Measurements from ENCODE around the gene ZNF787.

ZNF787 gene

DNA sequence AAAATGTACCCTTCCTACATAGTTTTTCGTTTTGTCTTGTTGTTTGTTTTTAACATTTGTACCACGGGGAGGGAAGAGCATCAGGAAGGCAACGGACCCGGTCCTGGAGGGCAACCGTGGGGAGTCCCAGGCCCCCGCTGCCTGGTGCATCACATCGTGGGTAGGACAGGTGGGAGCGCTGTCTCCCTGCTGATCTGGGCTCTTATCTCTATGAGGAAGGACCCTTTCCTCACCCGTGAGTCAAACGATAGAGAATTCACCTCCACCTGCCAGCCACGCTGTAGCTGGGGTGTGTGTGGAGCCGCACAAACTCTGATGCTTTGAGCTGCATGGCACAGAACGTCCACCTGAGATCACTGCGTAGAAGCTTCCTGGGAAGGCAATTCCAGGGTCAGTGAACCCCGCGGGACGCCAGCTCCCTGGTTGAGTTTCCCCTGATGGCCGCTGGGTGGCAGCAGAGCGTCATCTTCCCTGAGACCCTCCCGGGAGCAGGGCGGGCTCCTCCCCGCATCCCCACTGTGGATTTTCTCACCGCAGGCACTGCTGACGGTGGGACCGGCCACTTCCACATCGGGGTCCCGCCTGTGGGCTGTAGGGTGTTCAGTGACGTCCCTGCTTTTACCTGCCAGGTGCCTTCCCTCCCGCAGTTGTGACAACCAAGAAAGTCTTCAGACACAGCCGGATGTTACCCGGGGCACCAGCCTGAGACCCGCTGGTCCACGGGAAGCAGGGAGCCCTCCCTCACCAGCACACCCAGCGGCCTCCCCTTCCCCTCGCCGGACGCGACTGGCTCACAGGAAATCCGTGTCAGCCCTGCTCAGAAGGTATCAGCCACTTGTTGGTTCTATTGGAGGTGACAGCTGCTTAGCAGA is 54.7 kb downstream of the ZNF787 start:
- no peaks in the 10 kb centered on the region for H3K9me3 ChIP-seq
- intact Hi-C loops (cut with DNase I; ENCODE audit: low total_unique reads): no loop called here
- H3K4me3 ChIP-seq: no peak overlapping the region
- peaks cover 0 to 18% of the 10 kb centered on the region in 2 donors for H3K27me3 ChIP-seq
- H3K36me3 ChIP-seq: no peaks in the 10 kb centered on the region
- DNase-seq: peak in 1 of 2 donors; percentile 33
- H3K4me1 ChIP-seq: peaks cover 0 to 8% (median 3%) of the 10 kb centered on the region in 4 donors
- no peak overlapping the region for H3K27ac ChIP-seq
- TF ChIP-seq, protein P1, sequence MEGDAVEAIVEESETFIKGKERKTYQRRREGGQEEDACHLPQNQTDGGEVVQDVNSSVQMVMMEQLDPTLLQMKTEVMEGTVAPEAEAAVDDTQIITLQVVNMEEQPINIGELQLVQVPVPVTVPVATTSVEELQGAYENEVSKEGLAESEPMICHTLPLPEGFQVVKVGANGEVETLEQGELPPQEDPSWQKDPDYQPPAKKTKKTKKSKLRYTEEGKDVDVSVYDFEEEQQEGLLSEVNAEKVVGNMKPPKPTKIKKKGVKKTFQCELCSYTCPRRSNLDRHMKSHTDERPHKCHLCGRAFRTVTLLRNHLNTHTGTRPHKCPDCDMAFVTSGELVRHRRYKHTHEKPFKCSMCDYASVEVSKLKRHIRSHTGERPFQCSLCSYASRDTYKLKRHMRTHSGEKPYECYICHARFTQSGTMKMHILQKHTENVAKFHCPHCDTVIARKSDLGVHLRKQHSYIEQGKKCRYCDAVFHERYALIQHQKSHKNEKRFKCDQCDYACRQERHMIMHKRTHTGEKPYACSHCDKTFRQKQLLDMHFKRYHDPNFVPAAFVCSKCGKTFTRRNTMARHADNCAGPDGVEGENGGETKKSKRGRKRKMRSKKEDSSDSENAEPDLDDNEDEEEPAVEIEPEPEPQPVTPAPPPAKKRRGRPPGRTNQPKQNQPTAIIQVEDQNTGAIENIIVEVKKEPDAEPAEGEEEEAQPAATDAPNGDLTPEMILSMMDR (IDR thresholded peaks at IDR 0.05): peak; percentile 67 to 86

- H3K27ac ChIP-seq: no peak overlapping the region
- H3K9me3 ChIP-seq: peaks cover 0 to 1% (median 0%) of the 10 kb centered on the region in 3 donors
- TF ChIP-seq, protein P1 (IDR thresholded peaks at IDR 0.05): no peak
- H3K4me3 ChIP-seq: no peak overlapping the region
- no peaks in the 10 kb centered on the region for H3K27me3 ChIP-seq
- no peak for DNase-seq
- H3K4me1 ChIP-seq: no peaks in the 10 kb centered on the region
- no peaks in the 10 kb centered on the region for H3K36me3 ChIP-seq
- intact Hi-C loops (cut with DNase I; ENCODE audit: low total_unique reads): no loop called here
Observed at GRCh38 chr19:56053596-56053995, 67.5 kb downstream of the ZNF787 start.

All from tibial artery (tissue), 4 donors.